IMR-90 (cell line): Measurements from ENCODE around the gene UGGT2.

Experiments
- CEBPB ChIP-seq: IDR thresholded peaks from 2 replicates; pipeline ENCODE4 v1.6.1; 2012; ENCODE audit warnings: low read depth, low read length, improper control_type of control experiment
- CHD1 ChIP-seq: IDR thresholded peaks from 2 replicates; pipeline ENCODE4 v1.6.1; 2012; ENCODE audit warnings: low read depth, low read length, improper control_type of control experiment
- MAZ ChIP-seq: IDR thresholded peaks from 2 replicates; pipeline ENCODE4 v1.6.1; 2012; ENCODE audit warnings: low read depth, mild to moderate bottlenecking, low read length, improper control_type of control experiment, moderate library complexity, borderline replicate concordance
- MXI1 ChIP-seq: IDR thresholded peaks from 2 replicates; pipeline ENCODE4 v1.6.1; 2012; ENCODE audit warnings: low read depth, mild to moderate bottlenecking, low read length, moderate library complexity, borderline replicate concordance
- POLR2A ChIP-seq: IDR thresholded peaks from 2 replicates; pipeline ENCODE4 v1.6.1; 2012; ENCODE audit warnings: mild to moderate bottlenecking, low read depth, low read length
- RAD21 ChIP-seq: IDR thresholded peaks from 2 replicates; pipeline ENCODE4 v1.6.1; 2012; ENCODE audit warnings: low read length, improper control_type of control experiment
- RFX5 ChIP-seq: IDR thresholded peaks from 2 replicates; pipeline ENCODE4 v1.8.0; 2012; ENCODE audit warnings: low read depth, mild to moderate bottlenecking, low read length, moderate library complexity
- SMC3 ChIP-seq: fragments of 150-350 bp; IDR thresholded peaks from 2 replicates; pipeline ENCODE4 v1.6.1; 2016; ENCODE audit warnings: low read depth, mild to moderate bottlenecking, antibody characterized with exemption, low read length, moderate library complexity
- TF ChIP-seq, protein P1 (sequence below): conservative IDR thresholded peaks from 2 replicates; pipeline ENCODE4 v1.5.1; 2012; ENCODE audit warnings: mild to moderate bottlenecking, low read depth, low read length, improper control_type of control experiment
- TF ChIP-seq, protein P2 (sequence below): fragments of 150-350 bp; IDR thresholded peaks from 2 replicates; pipeline ENCODE4 v1.6.1; 2017; ENCODE audit warnings: mild to moderate bottlenecking, antibody characterized with exemption, low read length, low read depth

DNA sequence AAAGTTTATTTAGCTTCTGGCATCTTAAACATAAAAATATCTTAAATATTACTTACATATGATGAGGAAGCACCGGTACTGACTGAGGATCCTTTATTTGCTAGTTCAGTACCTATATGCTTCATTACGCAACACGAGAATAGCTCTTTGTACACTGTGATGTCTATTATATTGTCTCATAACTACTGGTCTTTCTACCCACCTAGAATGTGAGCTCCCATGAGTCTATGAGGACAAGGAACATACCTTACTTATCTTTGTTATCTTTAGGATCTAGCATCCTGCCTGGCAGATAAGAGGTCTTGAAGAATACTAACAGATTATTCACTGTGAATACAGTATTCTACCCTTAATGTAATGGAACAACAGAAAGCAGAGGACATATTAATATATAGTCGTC lies 251.4 kb downstream of the UGGT2 start:
- TF ChIP-seq, protein P1, sequence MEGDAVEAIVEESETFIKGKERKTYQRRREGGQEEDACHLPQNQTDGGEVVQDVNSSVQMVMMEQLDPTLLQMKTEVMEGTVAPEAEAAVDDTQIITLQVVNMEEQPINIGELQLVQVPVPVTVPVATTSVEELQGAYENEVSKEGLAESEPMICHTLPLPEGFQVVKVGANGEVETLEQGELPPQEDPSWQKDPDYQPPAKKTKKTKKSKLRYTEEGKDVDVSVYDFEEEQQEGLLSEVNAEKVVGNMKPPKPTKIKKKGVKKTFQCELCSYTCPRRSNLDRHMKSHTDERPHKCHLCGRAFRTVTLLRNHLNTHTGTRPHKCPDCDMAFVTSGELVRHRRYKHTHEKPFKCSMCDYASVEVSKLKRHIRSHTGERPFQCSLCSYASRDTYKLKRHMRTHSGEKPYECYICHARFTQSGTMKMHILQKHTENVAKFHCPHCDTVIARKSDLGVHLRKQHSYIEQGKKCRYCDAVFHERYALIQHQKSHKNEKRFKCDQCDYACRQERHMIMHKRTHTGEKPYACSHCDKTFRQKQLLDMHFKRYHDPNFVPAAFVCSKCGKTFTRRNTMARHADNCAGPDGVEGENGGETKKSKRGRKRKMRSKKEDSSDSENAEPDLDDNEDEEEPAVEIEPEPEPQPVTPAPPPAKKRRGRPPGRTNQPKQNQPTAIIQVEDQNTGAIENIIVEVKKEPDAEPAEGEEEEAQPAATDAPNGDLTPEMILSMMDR, result no peak
- TF ChIP-seq RAD21 (no peak), MAZ (no peak), SMC3 (no peak), POLR2A (no peak), RFX5 (no peak), MXI1 (no peak), CHD1 (no peak), CEBPB (peak; percentile 71)
- TF ChIP-seq, protein P2, sequence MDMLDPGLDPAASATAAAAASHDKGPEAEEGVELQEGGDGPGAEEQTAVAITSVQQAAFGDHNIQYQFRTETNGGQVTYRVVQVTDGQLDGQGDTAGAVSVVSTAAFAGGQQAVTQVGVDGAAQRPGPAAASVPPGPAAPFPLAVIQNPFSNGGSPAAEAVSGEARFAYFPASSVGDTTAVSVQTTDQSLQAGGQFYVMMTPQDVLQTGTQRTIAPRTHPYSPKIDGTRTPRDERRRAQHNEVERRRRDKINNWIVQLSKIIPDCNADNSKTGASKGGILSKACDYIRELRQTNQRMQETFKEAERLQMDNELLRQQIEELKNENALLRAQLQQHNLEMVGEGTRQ, result no peak
